NCI-H2171 treated with DMSO at 0.1 percent for 48 hours (cell line): ENCODE data around the gene PLA2G4B.
A peak's percentile ranks its signal among the peaks of the same experiment; 100 is the strongest.

Source experiments
- DNase-seq: peaks from one replicate; lab custom pipeline; 2025; lab: John Stamatoyannopoulos, UW

The PLA2G4B gene

DNA sequence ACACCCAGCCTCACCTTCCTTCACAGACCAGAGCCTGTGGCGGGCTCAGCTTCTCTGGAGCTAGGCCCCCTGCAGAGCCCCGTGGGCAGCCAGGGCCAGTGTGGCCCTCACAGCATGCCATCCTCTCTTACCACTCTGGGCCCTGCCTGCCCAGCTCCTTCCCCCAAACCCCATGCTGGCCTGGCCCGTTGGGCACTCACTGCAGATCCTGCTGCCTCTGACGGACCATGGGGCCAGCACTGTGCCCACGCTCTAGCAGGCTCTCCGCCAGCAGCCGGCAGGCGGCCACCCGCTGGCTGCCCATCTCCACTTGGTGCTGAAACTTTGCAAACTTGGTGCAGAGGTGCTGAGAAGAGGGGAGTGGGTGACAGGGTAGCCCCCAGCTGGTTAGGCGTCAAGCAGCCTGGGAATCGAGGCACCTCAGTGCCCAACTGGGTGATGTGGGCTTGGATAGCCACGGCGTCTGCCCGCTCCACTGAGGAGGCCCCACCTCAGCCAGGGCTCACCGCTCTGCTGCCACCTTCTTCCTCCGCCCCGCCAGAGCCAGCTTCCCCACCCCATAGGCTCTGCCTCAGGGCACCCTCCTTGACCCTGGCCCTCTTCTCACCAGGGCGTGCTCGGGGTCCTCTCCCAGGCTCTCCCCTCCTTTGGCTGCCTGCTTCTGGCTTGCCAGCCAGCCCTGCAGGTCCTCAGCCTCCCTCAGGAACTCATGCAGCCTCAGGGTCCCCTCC, 32.7 kb downstream of the PLA2G4B start:
- no peak for DNase-seq

- no peak for DNase-seq
Measured at GRCh38 chr15:41872166-41872747, 33.6 kb downstream of the PLA2G4B start.

DNA sequence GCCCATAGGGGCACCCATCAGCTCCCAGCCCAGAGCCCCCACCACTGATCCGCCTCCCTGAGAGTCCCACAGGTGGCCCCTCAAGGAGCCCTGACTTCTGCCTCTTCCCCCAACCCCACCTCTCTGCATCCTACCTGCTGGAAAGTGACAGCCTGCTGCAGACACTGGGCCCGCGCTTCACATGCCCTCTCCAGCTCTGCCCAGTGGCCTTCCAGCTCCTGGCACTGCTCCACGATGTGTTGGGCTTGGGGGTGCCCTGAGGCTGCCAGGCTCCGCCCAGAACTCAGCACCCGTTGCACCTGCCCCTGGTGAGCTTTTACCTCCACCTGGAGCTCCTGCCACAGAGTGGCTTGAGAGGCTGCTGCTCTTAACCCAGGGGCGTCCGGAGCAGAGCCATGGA, 35.1 kb downstream of the PLA2G4B start:
- no peak for DNase-seq

DNA sequence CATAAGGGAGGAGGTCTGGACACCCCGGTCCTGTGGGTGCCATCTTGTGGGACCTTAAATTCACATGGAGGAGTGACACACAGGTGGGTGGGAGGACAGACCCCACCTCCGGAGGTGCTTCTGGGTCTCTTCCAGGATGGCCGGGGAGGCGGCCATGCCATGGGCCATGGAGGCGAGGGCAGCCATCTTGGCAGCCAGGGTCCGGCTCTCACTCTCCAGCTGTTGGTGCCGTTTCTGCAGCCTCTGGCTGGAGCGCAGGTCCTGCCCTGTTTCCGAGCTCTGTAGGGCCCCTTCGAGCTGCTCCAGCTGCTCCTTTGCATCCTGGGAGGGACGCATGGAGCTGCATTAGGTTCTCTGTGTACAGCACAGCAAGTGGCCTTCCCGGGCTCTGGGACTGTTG, 36.1 kb downstream of the PLA2G4B start:
- no peak for DNase-seq

DNA sequence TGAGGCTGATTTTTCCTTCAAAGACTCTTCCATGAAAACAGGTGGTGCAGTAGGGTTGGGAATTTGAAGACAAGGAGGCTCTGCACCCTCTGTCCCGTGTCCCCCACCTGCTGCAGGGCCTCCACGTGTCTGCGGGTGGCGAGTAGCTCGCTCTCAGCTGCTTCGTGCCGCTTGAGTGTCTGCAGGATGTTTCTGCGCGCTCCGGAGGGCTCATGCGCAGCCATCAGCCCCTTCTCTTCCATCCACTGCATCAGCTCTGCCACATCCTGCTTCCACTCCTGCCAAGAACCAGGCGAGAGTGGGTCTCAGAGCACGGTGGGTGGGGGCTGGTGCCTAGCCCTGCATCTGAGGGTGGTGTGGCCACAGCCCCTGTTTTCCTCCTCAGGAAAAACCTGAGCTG, 37.4 kb downstream of the PLA2G4B start:
- DNase-seq = no peak

GRCh38 chr15:41876689-41877088, 38.0 kb downstream of the PLA2G4B start:
- DNase-seq = no peak

DNA sequence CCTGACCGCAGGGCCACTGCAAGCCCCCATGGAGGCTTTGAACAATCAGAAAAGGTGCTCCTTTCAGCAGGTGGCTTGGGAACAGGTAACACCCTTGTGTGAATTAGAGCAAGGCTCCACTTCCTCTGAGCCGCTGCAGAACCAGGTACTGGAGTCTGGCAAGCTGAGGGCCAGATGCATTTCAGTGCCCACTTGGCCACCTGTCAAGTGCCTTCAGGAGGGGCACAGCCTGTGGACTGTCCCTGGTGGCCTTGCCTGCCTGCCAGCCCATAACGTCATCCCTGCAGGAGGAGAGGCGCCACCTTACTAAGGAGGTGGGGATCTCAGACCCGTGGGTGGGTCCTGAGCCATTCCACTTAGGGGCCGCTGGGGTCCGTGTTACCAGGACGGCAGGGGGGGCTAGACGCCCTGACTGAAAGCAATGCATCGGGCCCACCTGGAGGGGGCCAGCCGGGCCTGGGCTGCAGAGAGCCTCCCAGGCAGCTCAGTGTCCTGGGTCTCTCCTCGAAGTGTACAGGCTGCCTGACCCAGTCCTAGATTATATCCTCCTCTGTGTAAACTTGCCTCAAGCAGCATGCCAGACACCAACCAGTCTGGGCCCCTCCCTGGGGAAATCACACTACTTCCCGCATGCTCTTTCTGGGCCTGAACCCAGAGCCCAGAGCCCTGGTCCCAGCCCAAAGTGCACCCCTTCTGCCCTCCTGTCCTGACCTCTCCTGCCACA, 39.1 kb downstream of the PLA2G4B start:
- no peak for DNase-seq

DNA sequence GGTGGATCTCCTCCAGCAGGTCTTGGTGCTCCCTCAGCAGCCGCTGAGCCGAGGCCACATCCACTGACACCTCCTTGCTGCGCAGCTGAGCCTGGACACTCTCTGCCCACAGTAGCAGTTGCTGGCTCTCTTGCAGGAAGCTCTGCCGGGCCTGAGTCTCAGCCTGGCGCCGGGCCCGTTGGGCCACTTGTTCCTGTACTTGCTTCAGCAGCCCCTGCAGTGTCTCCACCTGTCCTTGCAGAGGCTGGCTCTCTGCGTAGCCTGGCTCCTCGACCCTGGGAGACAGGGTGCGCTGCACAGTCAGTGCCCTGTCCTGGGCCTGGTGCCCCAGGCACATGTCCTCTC, 39.7 kb downstream of the PLA2G4B start:
- no peak for DNase-seq

DNA sequence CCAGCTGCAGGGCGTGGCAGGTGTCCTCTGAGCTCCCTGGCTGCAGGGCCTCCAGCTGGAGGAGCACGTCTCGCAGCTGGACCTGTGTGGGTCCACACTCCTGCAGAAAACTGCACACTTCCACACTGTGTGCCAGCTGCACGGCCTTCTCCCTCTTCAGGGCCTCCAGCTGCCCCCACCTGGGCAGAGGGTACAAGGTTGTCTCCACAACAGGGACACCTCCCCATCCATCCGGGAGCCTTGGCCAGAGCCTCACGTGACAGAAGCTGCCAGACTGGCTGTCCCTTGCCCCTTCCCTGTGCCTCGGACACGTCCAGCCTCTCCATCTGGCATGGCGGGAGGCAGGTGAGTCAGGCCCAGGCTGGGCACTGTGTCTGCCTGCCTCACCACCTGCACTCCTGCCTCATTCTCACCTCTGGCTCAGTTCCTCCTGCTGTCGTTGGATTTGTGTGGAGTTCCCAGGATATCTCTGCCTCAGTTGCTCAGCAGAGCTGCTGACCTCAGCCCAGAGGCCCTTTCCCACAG, 40.7 kb downstream of the PLA2G4B start:
- DNase-seq = no peak

- DNase-seq = no peak
Measured at GRCh38 chr15:41880156-41880877, 41.7 kb downstream of the PLA2G4B start.

DNA sequence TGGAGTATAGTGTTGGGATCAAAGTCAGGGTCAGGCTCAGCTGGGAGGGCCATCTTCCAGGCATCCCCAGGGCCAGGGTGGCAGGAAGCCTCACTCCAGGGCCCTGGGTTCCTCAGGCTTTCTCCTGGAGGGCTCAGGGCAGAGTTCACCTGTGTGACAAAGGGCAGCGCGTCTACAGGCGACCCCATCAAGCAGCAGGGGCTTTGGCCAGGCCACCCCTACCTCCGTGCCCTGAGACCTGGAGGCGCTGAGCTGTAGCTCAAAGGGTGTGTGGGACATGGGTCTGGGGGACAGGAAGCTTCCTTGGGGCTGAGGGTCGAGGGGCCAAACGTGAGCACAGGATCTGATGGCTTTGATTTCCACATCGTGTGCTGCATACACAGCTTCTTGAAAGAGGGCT, 42.4 kb downstream of the PLA2G4B start:
- no peak for DNase-seq

GRCh38 chr15:41881550-41881919, 42.9 kb downstream of the PLA2G4B start:
- DNase-seq = no peak

DNA sequence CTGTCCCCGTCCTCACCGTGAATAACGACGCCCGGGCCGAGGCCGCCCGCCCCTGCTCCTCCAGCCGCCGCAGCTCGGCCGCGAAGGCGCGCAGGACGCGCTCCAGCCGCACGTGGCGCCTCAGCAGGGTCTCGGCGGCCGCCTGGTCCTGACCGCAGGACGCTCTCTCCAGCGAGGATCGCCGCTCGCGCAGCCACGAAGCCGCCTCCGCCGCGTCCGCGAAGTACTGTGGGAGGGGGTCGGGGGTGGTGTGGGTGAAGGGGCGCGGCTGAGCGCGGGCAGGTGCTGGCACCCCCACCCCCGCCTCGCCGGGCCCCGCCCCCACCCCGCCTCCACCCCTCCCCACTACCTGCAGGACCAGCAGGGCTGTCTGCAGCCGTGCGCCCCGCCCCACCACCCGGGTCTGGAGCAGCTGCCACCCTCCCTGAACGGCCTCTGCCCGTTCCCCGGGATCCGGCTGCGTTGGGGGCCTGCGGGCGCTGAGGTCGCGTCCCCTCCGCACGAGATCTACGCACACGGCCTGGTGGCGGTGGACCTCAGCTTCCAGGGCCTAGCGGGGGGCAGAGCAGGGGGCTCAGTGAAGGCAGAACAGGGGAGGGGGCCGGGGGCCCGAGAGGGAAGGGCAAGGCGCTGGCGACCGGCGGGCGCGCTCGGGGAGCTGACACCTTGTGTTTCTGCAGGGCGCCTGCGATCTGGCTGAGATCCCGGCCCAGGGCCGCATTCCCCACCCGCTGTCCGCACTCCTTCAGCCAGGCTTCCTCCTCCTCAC, 43.5 kb downstream of the PLA2G4B start:
- DNase-seq = peak; percentile 50

DNA sequence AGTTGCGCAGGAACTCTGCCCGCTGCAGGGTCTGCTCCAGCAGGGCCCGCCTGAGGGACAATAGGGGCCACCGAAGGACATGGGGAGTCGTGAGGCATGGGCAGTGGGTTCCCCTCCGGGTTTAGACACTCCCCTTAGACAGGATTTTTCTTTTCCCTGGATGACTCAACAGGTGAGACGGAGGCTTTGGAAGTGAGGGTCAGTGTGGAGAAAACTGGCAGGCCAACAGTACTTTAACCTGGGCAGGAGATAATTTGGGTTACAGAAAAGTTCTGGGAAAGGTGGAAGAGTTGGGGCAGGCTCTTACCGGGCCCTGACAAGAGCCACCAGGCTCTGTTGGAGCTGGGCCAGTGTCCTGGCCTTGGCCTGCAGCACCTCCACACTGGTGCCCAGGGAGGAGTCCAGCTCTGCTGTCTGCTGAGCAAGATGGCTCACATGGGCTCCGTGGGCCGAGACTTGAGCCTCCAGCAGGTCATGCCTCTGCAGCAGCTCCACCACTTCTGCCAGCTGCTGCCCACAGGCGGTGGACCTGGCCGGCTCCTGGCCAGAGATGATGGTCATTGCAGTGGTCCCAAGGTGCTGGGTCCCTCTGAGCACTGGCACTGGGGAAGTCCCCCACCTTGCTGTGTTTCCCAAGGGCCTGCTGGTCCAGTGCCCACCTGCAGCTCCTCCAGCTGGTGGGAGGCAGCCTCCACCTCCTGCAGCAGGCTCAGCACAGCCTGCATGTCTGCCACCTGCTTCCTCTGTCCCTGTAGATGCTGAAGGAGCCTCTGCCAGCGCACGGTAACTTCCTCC, 44.2 kb downstream of the PLA2G4B start:
- DNase-seq = peak; percentile 44

DNA sequence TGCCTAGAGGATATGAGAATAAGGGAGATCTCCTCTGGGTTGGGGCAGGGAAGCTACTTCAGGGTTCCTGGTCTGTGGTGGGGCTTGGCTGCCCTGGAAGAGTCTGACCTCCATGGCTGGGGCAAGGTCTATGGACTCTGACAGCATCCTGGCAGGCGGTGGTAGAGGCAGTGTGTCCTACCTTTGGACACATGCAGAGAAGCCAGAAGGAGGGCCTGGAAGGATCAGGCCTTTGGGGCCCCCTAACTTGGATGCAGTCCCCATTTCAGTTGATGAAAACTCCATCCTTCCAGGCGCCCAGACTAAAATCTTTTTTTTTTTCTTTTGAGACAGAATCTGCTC, 44.8 kb downstream of the PLA2G4B start:
- no peak for DNase-seq

DNA sequence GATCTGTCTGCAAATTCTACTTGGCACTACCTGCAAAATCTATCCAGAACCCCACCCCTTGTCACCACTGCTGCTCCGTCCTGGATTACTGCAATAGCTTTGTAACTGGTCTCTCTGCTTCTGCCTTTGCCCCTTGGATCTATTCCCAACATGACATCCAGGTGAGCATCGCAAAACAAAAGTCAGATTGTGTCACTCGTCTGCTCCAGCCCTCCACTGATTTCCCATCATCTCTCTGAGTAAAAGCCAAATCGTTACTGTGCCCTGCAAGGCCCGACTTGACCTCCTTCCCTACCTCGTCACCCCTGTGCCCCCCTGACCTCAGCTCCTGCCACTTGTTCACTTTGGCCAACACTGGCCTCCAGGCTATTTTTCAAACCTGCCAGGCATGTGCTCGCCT, 45.8 kb downstream of the PLA2G4B start:
- no peak for DNase-seq

- no peak for DNase-seq
Measured at GRCh38 chr15:41885321-41885720, 46.7 kb downstream of the PLA2G4B start.

DNA sequence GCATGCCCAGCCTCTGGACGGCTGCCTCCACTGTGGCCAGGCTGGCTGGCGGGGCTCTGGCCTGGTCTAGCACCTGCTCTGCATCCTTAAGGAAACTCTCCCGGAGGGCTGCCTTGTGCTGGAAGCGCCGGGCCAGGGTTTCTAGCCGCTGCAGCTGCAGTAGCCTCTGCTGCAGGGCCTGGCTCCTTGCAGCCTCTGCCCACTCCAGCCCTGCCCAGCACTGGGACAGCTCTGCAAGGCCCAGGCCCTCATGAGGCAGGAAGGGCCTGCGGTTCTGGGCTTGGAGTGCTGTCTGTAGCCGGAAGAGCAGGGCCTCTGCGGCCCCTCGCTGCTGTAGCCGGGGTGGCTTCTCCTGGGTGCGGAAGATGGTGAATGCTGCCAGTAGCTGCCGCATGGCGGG, 47.2 kb downstream of the PLA2G4B start:
- DNase-seq = no peak

DNA sequence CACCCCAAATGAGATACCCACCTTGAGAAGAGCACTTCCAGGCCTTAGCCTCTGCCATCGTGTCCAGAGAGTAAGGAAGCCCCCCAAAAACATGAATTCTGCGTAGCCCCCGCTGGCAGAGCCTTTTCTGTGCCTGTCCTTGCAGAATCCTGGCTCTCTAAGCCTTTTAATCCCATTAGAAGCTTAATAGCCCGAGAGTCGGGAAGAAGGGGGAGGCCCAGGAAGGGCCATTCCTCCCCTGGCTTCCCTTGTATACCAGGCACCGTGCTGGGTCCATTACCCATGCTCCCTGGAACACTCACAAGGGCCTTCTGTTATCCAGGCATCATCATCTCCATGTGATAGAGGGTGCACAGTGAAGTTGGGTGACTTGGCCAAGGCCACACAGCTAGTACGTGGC, 48.1 kb downstream of the PLA2G4B start:
- no peak for DNase-seq

GRCh38 chr15:41887161-41887560, 48.5 kb downstream of the PLA2G4B start:
- no peak for DNase-seq

DNA sequence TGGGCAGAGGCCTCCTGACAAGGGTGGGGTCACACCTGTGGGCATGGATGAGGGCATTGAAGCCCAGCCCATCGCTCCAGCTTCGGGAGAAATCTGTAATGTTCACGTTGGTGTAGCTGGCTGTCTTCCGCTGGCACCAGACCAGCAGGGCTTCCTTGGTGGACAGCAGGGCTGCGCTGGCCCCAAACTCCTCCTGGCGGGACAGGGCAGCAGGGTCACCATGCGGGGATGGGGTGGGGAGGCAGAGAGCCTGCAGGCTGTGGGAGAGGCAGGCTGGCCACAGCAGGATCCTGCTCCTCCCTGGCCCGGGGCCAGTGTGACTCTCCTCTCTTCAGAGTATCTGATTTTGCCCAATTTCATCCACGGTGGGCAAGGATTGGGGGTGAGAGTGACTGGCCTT, 49.2 kb downstream of the PLA2G4B start:
- DNase-seq = no peak
